K562 (cell line): ENCODE measurements around the gene PGM2.

Source experiments
- CBFA2T3 ChIP-seq: fragments of 450-650 bp; IDR thresholded peaks from 2 replicates; pipeline ENCODE4 v1.6.1; 2017
- EZH2 ChIP-seq: IDR thresholded peaks from 2 replicates; pipeline ENCODE4 v1.6.1; 2012; ENCODE audit warnings: low read depth, mild to moderate bottlenecking, inconsistent platforms, low read length, borderline replicate concordance
- HDAC1 ChIP-seq, 2 experiments: fragments of 450-650 bp; IDR thresholded peaks; 2 replicates each; pipeline ENCODE4 v1.6.1; 2016 to 2017; ENCODE audit warnings: inconsistent platforms in 1 of 2, mild to moderate bottlenecking in 1 of 2, moderate library complexity in 1 of 2
- NR3C1 ChIP-seq: sonication (generic); formaldehyde crosslinking; IDR thresholded peaks from 2 replicates; pipeline ENCODE4 v1.8.1; 2022; ENCODE audit warnings: missing genetic modification reagents
- VEZF1 ChIP-seq: fragments of 200-800 bp; sonication (Bioruptor generic); IDR thresholded peaks from 2 replicates; pipeline ENCODE4 v1.6.1; 2017; ENCODE audit warnings: missing genetic modification characterization, missing compliant biosample characterization
- ZNF518B ChIP-seq: fragments of 250-450 bp; sonication (Bioruptor Pico); IDR thresholded peaks from 2 replicates; pipeline ENCODE4 v1.5.0; 2021; ENCODE audit warnings: mild to moderate bottlenecking, moderate library complexity

- no peak for TF ChIP-seq ZNF518B
- no peak for TF ChIP-seq NR3C1 (CRISPR knock-in tag)
- TF ChIP-seq CBFA2T3, result no peak
- no peak for TF ChIP-seq EZH2
- no peak for TF ChIP-seq HDAC1 (IDR thresholded peaks at IDR 0.05)
- TF ChIP-seq VEZF1 (CRISPR knock-in tag), result no peak
These were observed 10.9 kb upstream of the PGM2 start for GRCh38 chr4:37815591-37815990.
